Spleen (tissue), 11 donors: ENCODE measurements around the gene MCM8. TPM values are rescaled to one million over a fixed set of nuclear protein-coding genes. Genes with fewer than 3 reads are reported as not detected.

Source experiments
- DNase-seq: peaks from one replicate; pipeline ENCODE4 v3.0.0-alpha.2; 2020
- H3K27ac ChIP-seq, 8 donors: fragments of 200-600 bp; sonication (generic) in 7 of 8; 1 replicate in 4 of 8; 2 replicates in 4 of 8; pipeline versions ENCODE4 v1.5.0 to v1.8.0; 2016 to 2021; ENCODE audit warnings: inconsistent platforms in 4 of 8, mild to moderate bottlenecking in 4 of 8, moderate library complexity in 1 of 8
- H3K27me3 ChIP-seq, 7 donors: fragments of 200-600 bp; sonication (generic) in 6 of 7; replicated peaks in 1 of 7; 1 replicate in 4 of 7; 2 replicates in 3 of 7; pipeline versions ENCODE4 v1.5.0 to v1.8.0; 2016 to 2021; ENCODE audit warnings: inconsistent platforms in 3 of 7, mild to moderate bottlenecking in 1 of 7
- H3K36me3 ChIP-seq, 6 donors: fragments of 200-600 bp; sonication (generic) in 5 of 6; 1 replicate in 4 of 6; 2 replicates in 2 of 6; pipeline versions ENCODE4 v1.5.0 to v1.8.0; 2016 to 2021; ENCODE audit warnings: inconsistent platforms in 2 of 6
- H3K4me1 ChIP-seq, 6 donors: fragments of 200-600 bp; sonication (generic) in 5 of 6; 1 replicate in 3 of 6; 2 replicates in 3 of 6; pipeline versions ENCODE4 v1.5.0 to v1.8.0; 2016 to 2021; ENCODE audit warnings: inconsistent platforms in 3 of 6
- H3K4me3 ChIP-seq, 8 donors: fragments of 200-600 bp; sonication (generic) in 7 of 8; 1 replicate in 4 of 8; 2 replicates in 4 of 8; pipeline versions ENCODE4 v1.5.0 to v1.8.0; 2016 to 2021; ENCODE audit warnings: inconsistent platforms in 4 of 8, mild to moderate bottlenecking in 4 of 8, moderate library complexity in 2 of 8
- H3K9me3 ChIP-seq, 8 donors: fragments of 200-600 bp; sonication (generic) in 7 of 8; 1 replicate in 4 of 8; 2 replicates in 4 of 8; pipeline versions ENCODE4 v1.5.0 to v1.8.0; 2016 to 2021; ENCODE audit warnings: inconsistent platforms in 4 of 8
- CTCF ChIP-seq, 11 experiments: fragments of 200-600 bp in 7 of 11; fragments of 450-650 bp in 4 of 11; sonication (generic) in 4 of 11; IDR thresholded peaks in 8 of 11; conservative IDR thresholded peaks in 3 of 11; 1 replicate in 7 of 11; 2 replicates in 4 of 11; pipeline versions ENCODE4 v1.4.0 to v1.8.0; 2016 to 2021; ENCODE audit warnings: antibody characterized with exemption in 11 of 11, inconsistent platforms in 4 of 11, mild to moderate bottlenecking in 1 of 11
- POLR2A ChIP-seq, 3 donors: fragments of 450-650 bp; IDR thresholded peaks; one replicate each; pipeline ENCODE4 v1.5.1; 2017; ENCODE audit warnings: antibody characterized with exemption in 3 of 3, mild to moderate bottlenecking in 1 of 3
- POLR2AphosphoS5 ChIP-seq, 3 donors: sonication (generic); formaldehyde crosslinking; IDR thresholded peaks; one replicate each; pipeline ENCODE4 v1.5.1; 2017; ENCODE audit warnings: antibody characterized with exemption in 3 of 3
- WGBS, 5 donors: extraction: QIAGEN DNeasy Blood & Tissue Kit in 3 of 5; methylation state at CpG; one replicate each; pipeline versions ENCODE4 v1.1.5 to v1.1.7; 2013 to 2018; 5-methylcytosine and 5-hydroxymethylcytosine counted together
- intact Hi-C: fragments of 100-400 bp; cut with DNase I; formaldehyde crosslinking; loops from one replicate; pipeline ENCODE4 v1.15.0; 2023; ENCODE audit warnings: low total_unique reads
- polyA plus RNA-seq, 3 donors: library from polyadenylated mRNA; stranded (reverse); fragments of 200-250 nt; gene quantifications; one replicate each; pipeline ENCODE4 v1.2.1, GENCODE V29; 2013
- total RNA-seq, 7 donors: library from RNA; depleted of rRNA in 3 of 7; stranded (reverse); fragments of >200 nt in 3 of 7; fragmentation: NEBNext Ultra II Directional in 4 of 7; extraction: Animal tissue kit (Norgen Biotek cat#: 25700) in 4 of 7; gene quantifications; one replicate each; pipeline versions ENCODE4 v1.1.0 to v1.2.1, GENCODE V29; 2016 to 2021
- donor health status: healthy with polysubstance abuse.
- donor health status: DM: no; HTN: no; CAD: no; lungs with moderate emphysema.
- donor health status: DM: no; HTN: no; CAD: no.
- donor health status: Bipolar disorder and iron deficiency.
- donor health status: healthy.
- donor health status: DM: no; HTN: no; CAD: no.
- donor health status: DM: yes; HTN: yes; CAD: no.

The MCM8 gene
- total and polyA plus RNA-seq, 10 donors = 1.7 to 7.9 (median 5.9) TPM

- 13 to 30% (median 18%) methylated on average over 4 of the region's 4 CpGs for WGBS, 5 donors
- Histone ChIP-seq H3K9me3 (no peaks in the 10 kb centered on the region), H3K4me1 (peaks cover 9 to 68% (median 47%) of the 10 kb centered on the region in 6 donors), H3K27me3 (no peaks in the 10 kb centered on the region), H3K36me3 (peaks cover 0 to 26% (median 16%) of the 10 kb centered on the region in 6 donors), H3K27ac (peak overlapping the region in 3 of 8 donors; percentile 54 to 92 (median 91)), H3K4me3 (peak overlapping the region; percentile 75 to 97 (median 93))
- intact Hi-C loops = no loop called here
- no peak for DNase-seq
- TF ChIP-seq CTCF (IDR thresholded peaks at IDR 0.05 in 8 of 11, conservative IDR thresholded peaks at IDR 0.05 in 3 of 11) (no peak), POLR2AphosphoS5 (IDR thresholded peaks at IDR 0.05) (no peak), POLR2A (IDR thresholded peaks at IDR 0.05) (no peak)
Observed at GRCh38 chr20:6007094-6007528, 56.7 kb downstream of the MCM8 start.

GRCh38 chr20:6007529-6008103, 57.2 kb downstream of the MCM8 start:
- Histone ChIP-seq H3K27ac (peak overlapping the region in 4 of 8 donors; percentile 22 to 92 (median 72)), H3K9me3 (no peaks in the 10 kb centered on the region), H3K4me3 (peak overlapping the region in 6 of 8 donors; percentile 78 to 97 (median 93)), H3K4me1 (peaks cover 9 to 72% (median 47%) of the 10 kb centered on the region in 6 donors), H3K36me3 (peaks cover 0 to 31% (median 20%) of the 10 kb centered on the region in 6 donors), H3K27me3 (no peaks in the 10 kb centered on the region)
- intact Hi-C loops = no loop called here
- WGBS, 5 donors = 53 to 66% (median 57%) methylated on average over 3 of the region's 3 CpGs
- no peak for TF ChIP-seq CTCF (IDR thresholded peaks at IDR 0.05 in 8 of 11, conservative IDR thresholded peaks at IDR 0.05 in 3 of 11)
- no peak for DNase-seq

- peaks cover 9 to 72% (median 47%) of the 10 kb centered on the region in 6 donors for H3K4me1 ChIP-seq
- H3K4me3 ChIP-seq = no peak overlapping the region
- 48 to 66% (median 53%) methylated on average over 5 of the region's 5 CpGs for WGBS, 5 donors
- peak overlapping the region in 5 of 8 donors; percentile 22 to 92 (median 54) for H3K27ac ChIP-seq
- intact Hi-C loops = no loop called here
- DNase-seq = no peak
- H3K27me3 ChIP-seq = no peaks in the 10 kb centered on the region
- peaks cover 0 to 37% (median 22%) of the 10 kb centered on the region in 6 donors for H3K36me3 ChIP-seq
- H3K9me3 ChIP-seq = no peaks in the 10 kb centered on the region
- TF ChIP-seq POLR2AphosphoS5 (IDR thresholded peaks at IDR 0.05) (no peak), CTCF (IDR thresholded peaks at IDR 0.05 in 8 of 11, conservative IDR thresholded peaks at IDR 0.05 in 3 of 11) (no peak), POLR2A (IDR thresholded peaks at IDR 0.05) (no peak)
Observed at GRCh38 chr20:6008254-6008653, 57.8 kb downstream of the MCM8 start.

GRCh38 chr20:6012179-6012578, 61.7 kb downstream of the MCM8 start:
- no peak overlapping the region for H3K4me3 ChIP-seq
- H3K27me3 ChIP-seq = no peaks in the 10 kb centered on the region
- H3K4me1 ChIP-seq = peaks cover 5 to 51% (median 28%) of the 10 kb centered on the region in 6 donors
- H3K9me3 ChIP-seq = no peaks in the 10 kb centered on the region
- TF ChIP-seq POLR2A (IDR thresholded peaks at IDR 0.05) (no peak), CTCF (IDR thresholded peaks at IDR 0.05 in 8 of 11, conservative IDR thresholded peaks at IDR 0.05 in 3 of 11) (no peak), POLR2AphosphoS5 (IDR thresholded peaks at IDR 0.05) (no peak)
- no peak for DNase-seq
- peaks cover 0 to 77% (median 33%) of the 10 kb centered on the region in 6 donors for H3K36me3 ChIP-seq
- 96 to 99% (median 97%) methylated on average over 5 of the region's 5 CpGs for WGBS, 5 donors
- intact Hi-C loops = no loop called here
- H3K27ac ChIP-seq = no peak overlapping the region
